Choroid plexus epithelial cell (primary cell): ENCODE data around the gene TSPAN18.

ENCODE experiments used
- DNase-seq: peaks from one replicate; pipeline ENCODE4 v3.0.0-alpha.2; 2010; ENCODE audit warnings: low read depth
- H3K4me3 ChIP-seq: 2 replicates; pipeline ENCODE4 v1.5.1; 2011; ENCODE audit warnings: low read depth, mild to moderate bottlenecking, control low read depth, low read length, moderate library complexity
- TF ChIP-seq, protein P1 (sequence below): conservative IDR thresholded peaks from 2 replicates; pipeline ENCODE4 v1.5.1; 2011; ENCODE audit warnings: low read depth, mild to moderate bottlenecking, control low read depth, inconsistent platforms, low read length, moderate library complexity

The TSPAN18 gene

GRCh38 chr11:44765026-44765595 is 38.3 kb downstream of the TSPAN18 start:
- DNase-seq = no peak
- TF ChIP-seq, protein P1, sequence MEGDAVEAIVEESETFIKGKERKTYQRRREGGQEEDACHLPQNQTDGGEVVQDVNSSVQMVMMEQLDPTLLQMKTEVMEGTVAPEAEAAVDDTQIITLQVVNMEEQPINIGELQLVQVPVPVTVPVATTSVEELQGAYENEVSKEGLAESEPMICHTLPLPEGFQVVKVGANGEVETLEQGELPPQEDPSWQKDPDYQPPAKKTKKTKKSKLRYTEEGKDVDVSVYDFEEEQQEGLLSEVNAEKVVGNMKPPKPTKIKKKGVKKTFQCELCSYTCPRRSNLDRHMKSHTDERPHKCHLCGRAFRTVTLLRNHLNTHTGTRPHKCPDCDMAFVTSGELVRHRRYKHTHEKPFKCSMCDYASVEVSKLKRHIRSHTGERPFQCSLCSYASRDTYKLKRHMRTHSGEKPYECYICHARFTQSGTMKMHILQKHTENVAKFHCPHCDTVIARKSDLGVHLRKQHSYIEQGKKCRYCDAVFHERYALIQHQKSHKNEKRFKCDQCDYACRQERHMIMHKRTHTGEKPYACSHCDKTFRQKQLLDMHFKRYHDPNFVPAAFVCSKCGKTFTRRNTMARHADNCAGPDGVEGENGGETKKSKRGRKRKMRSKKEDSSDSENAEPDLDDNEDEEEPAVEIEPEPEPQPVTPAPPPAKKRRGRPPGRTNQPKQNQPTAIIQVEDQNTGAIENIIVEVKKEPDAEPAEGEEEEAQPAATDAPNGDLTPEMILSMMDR = no peak
- H3K4me3 ChIP-seq = no peak overlapping the region

DNA sequence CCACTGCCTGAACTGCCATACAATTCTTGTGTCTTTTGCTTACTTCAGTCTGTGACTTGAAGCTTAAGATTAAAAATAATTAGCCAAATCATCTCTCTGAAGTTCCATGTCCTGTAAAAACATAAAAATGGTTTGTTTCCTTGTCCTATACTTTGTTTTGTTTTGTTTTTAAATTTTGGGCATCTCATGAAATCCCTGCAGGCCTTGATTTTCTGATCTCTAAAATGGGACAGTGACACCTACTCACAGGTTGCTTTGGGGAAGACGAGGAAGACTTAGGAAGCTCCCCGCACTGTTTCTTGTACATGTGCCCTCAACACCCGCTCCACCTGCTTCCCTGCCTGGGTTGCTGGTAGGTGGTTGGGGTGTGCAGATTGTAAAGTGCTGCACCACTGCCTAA is 38.9 kb downstream of the TSPAN18 start:
- TF ChIP-seq, protein P1 = no peak
- no peak for DNase-seq
- no peak overlapping the region for H3K4me3 ChIP-seq

- TF ChIP-seq, protein P1 = peak; percentile 22
- peak; percentile 96 for DNase-seq
- no peak overlapping the region for H3K4me3 ChIP-seq
Observed at GRCh38 chr11:44766112-44766971, 39.6 kb downstream of the TSPAN18 start.

DNA sequence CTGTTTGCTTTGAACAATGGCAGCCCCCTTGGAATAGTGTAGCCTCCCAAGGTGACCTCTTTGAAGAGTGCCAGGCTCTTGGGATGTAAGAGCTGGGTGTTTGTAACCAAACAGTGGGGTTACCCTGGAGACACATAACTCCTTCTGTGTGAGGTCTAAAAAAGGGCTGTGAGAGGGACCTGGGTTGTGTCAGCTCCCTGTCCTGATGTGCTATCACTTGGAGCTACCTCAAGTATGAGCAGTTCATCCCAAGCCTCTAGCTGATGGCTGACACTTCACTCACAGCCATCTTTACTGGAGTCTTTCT is 40.2 kb downstream of the TSPAN18 start:
- TF ChIP-seq, protein P1 = no peak
- no peak overlapping the region for H3K4me3 ChIP-seq
- DNase-seq = peak; percentile 65

- no peak overlapping the region for H3K4me3 ChIP-seq
- TF ChIP-seq, protein P1 = no peak
Observed at GRCh38 chr11:44767421-44767820, 40.7 kb downstream of the TSPAN18 start.

GRCh38 chr11:44770401-44770800 is 43.6 kb downstream of the TSPAN18 start:
- no peak for DNase-seq
- no peak overlapping the region for H3K4me3 ChIP-seq

More at GRCh38 chr11:44767421-44767820, 40.7 kb downstream of the TSPAN18 start:
- peak; percentile 64 for DNase-seq

More at GRCh38 chr11:44770401-44770800, 43.6 kb downstream of the TSPAN18 start:
- TF ChIP-seq, protein P1 = no peak
